Upper lobe of right lung (tissue), 1 donor: ENCODE results near the gene CTNNA3. TPM values are rescaled to one million over a fixed set of nuclear protein-coding genes. Genes with fewer than 3 reads are reported as not detected.

ENCODE experiments used
- ATAC-seq: fragments of 200-7000 bp; cut with Tn5 transposase; one replicate; pipeline ENCODE4 v1.9.1; 2020; ENCODE audit warnings: mild to moderate bottlenecking, moderate library complexity
- DNase-seq: peaks from one replicate; pipeline ENCODE4 v3.0.0-alpha.2; 2020
- H3K27ac ChIP-seq: fragments of 200-600 bp; one replicate; pipeline ENCODE4 v1.8.0; 2022
- H3K27me3 ChIP-seq: fragments of 200-600 bp; one replicate; pipeline ENCODE4 v1.8.0; 2022; ENCODE audit warnings: mild to moderate bottlenecking
- H3K36me3 ChIP-seq: fragments of 200-600 bp; one replicate; pipeline ENCODE4 v1.8.0; 2022
- H3K4me1 ChIP-seq: fragments of 200-600 bp; one replicate; pipeline ENCODE4 v1.8.0; 2022
- H3K4me3 ChIP-seq: fragments of 200-600 bp; one replicate; pipeline ENCODE4 v1.8.0; 2022; ENCODE audit warnings: mild to moderate bottlenecking
- H3K9me3 ChIP-seq: fragments of 200-600 bp; one replicate; pipeline ENCODE4 v1.8.0; 2022
- intact Hi-C: fragments of 100-400 bp; cut with DNase I; formaldehyde crosslinking; loops from one replicate; pipeline ENCODE4 v1.11.0; 2022
- total RNA-seq: library from RNA; stranded (reverse); fragmentation: NEBNext Ultra II Directional; extraction: Animal tissue kit (Norgen Biotek cat#: 25700); gene quantifications from one replicate; pipeline ENCODE4 v1.2.1, GENCODE V29; 2021
- TF ChIP-seq, protein P1 (sequence below): fragments of 200-600 bp; IDR thresholded peaks from one replicate; pipeline ENCODE4 v1.8.0; 2022; ENCODE audit warnings: antibody characterized with exemption
- donor health status: DM: no; HTN: yes; CAD: no; lungs with severe emphysema.

CTNNA3 gene
- total RNA-seq, 1 donor from 2014 or later: 0.67 TPM

DNA sequence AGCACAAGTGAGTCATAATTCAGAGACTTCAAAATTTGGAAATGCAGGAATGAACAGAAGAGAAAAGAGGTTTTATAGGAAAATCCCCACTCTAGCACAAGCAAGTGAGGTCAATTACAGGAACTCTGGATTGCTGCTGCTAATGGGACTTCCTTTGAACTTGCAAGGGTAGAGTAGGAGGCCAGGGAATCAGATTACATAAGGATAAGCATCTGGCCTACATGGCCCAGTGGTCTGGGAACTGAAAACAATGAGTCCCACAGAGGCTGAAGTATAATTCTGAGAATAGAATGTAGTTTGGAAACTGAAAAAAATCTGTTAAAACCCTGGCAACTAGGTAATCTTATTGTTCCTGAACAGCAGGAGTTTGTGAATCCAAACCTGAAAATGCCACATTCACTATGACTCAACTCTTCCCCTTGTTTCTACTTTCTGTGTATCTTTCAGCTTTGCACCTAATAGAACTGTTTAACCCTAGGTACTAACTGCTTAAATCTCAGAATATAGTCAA is 66.5 kb downstream of the CTNNA3 start:
- ATAC-seq (no peak), DNase-seq (no peak)
- TF ChIP-seq, protein P1, sequence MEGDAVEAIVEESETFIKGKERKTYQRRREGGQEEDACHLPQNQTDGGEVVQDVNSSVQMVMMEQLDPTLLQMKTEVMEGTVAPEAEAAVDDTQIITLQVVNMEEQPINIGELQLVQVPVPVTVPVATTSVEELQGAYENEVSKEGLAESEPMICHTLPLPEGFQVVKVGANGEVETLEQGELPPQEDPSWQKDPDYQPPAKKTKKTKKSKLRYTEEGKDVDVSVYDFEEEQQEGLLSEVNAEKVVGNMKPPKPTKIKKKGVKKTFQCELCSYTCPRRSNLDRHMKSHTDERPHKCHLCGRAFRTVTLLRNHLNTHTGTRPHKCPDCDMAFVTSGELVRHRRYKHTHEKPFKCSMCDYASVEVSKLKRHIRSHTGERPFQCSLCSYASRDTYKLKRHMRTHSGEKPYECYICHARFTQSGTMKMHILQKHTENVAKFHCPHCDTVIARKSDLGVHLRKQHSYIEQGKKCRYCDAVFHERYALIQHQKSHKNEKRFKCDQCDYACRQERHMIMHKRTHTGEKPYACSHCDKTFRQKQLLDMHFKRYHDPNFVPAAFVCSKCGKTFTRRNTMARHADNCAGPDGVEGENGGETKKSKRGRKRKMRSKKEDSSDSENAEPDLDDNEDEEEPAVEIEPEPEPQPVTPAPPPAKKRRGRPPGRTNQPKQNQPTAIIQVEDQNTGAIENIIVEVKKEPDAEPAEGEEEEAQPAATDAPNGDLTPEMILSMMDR: no peak
- Histone ChIP-seq H3K27ac (no peak overlapping the region), H3K9me3 (no peaks in the 10 kb centered on the region), H3K4me3 (no peak overlapping the region), H3K36me3 (no peaks in the 10 kb centered on the region), H3K4me1 (no peaks in the 10 kb centered on the region), H3K27me3 (no peaks in the 10 kb centered on the region)
- intact Hi-C loops: no loop called here

DNA sequence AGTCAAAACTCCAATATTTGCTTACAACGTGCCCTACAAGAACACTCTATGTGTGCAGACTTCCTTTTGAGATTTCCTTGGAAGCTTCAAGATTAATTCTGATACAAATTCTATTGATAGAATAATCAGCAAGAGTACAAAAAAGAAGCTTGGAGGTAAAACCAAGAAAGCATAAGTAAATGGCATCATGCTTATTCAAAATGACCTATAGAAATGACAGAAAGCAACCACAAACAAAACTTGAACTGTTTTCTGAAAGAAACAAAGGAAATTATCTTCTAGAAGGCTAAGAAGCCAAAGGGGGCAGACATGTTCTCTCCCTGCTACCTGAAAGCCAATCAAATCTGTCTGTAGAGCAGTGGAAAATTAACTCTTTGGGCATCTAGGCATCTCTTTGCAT is 73.0 kb downstream of the CTNNA3 start:
- Histone ChIP-seq H3K4me3 (no peak overlapping the region), H3K27ac (no peak overlapping the region), H3K36me3 (no peaks in the 10 kb centered on the region), H3K4me1 (no peaks in the 10 kb centered on the region), H3K27me3 (no peaks in the 10 kb centered on the region), H3K9me3 (no peaks in the 10 kb centered on the region)
- TF ChIP-seq, protein P1: no peak
- ATAC-seq: no peak
- DNase-seq: no peak
- intact Hi-C loops: no loop called here

DNA sequence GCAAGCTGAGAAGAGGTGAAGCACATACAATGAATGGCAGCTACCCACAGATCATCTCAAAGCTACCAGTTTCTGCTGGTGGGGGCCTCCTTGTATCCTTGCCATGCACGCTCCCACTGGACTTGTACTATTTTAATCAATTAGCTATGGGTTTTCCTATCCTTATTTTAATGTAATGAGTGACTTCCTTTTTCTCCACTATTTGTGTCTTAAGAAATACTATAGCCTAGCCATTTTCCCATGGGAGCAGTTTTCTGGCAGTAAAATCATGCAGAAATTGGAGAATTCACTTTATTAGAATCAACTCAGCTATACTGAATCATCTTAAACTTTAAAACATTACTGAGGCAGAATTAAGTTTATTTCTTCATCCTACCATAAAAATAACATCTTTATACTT is 73.5 kb downstream of the CTNNA3 start:
- no peaks in the 10 kb centered on the region for H3K4me1 ChIP-seq
- no peak overlapping the region for H3K27ac ChIP-seq
- H3K4me3 ChIP-seq: no peak overlapping the region
- no peaks in the 10 kb centered on the region for H3K27me3 ChIP-seq
- TF ChIP-seq, protein P1: no peak
- DNase-seq (no peak), ATAC-seq (no peak)
- no peaks in the 10 kb centered on the region for H3K36me3 ChIP-seq
- intact Hi-C loops: no loop called here
- H3K9me3 ChIP-seq: no peaks in the 10 kb centered on the region

DNA sequence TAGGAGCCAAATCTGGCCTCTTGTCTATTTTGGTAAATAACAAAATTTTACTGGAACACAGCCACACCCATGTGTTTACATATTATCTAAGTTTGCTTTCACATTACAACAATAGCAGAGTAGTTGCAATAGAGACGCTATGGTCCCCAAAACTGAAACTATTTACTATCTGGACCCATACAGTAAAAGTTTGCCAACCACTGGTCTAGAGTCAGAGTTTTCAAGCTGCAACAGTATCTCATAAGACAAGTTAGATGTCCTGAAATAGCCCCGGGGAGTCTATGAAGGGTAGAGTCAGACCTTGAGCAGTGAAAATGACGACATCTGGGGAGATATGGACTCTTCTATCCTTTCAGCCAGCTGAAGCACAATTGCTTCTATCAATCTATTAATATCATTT is 74.2 kb downstream of the CTNNA3 start:
- Histone ChIP-seq H3K36me3 (no peaks in the 10 kb centered on the region), H3K4me1 (no peaks in the 10 kb centered on the region), H3K9me3 (no peaks in the 10 kb centered on the region), H3K27me3 (no peaks in the 10 kb centered on the region), H3K27ac (no peak overlapping the region), H3K4me3 (no peak overlapping the region)
- no peak for ATAC-seq
- DNase-seq: no peak
- intact Hi-C loops: no loop called here
- TF ChIP-seq, protein P1: no peak

DNA sequence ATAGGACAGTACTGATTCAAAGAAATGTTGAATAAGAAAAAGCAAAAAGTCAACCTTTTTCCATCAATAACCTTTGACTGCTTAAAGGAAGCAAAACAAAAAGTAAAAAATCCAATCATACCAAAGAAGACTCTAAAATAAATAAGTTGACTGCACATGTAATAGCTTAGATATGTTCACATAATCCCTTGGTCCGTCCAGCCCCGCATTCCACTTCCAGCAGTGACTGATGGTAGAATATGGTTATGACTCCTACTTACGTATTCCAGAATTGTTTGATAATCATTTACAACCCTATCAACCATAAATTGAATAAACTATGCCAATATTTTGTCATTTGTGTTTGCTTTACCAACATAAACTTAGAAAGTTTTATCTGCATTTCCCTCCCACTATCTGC is 77.9 kb downstream of the CTNNA3 start:
- Histone ChIP-seq H3K4me1 (no peaks in the 10 kb centered on the region), H3K27ac (no peak overlapping the region), H3K9me3 (no peaks in the 10 kb centered on the region), H3K36me3 (no peaks in the 10 kb centered on the region), H3K27me3 (no peaks in the 10 kb centered on the region), H3K4me3 (no peak overlapping the region)
- intact Hi-C loops: no loop called here
- TF ChIP-seq, protein P1: no peak
- no peak for DNase-seq
- ATAC-seq: no peak
